ENCODE data around the gene EPS15.

Gene EPS15

GRCh38 chr1:51523931-51524330, 4.9 kb upstream of the EPS15 start:
- TF ChIP-seq, protein P1, sequence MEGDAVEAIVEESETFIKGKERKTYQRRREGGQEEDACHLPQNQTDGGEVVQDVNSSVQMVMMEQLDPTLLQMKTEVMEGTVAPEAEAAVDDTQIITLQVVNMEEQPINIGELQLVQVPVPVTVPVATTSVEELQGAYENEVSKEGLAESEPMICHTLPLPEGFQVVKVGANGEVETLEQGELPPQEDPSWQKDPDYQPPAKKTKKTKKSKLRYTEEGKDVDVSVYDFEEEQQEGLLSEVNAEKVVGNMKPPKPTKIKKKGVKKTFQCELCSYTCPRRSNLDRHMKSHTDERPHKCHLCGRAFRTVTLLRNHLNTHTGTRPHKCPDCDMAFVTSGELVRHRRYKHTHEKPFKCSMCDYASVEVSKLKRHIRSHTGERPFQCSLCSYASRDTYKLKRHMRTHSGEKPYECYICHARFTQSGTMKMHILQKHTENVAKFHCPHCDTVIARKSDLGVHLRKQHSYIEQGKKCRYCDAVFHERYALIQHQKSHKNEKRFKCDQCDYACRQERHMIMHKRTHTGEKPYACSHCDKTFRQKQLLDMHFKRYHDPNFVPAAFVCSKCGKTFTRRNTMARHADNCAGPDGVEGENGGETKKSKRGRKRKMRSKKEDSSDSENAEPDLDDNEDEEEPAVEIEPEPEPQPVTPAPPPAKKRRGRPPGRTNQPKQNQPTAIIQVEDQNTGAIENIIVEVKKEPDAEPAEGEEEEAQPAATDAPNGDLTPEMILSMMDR (IDR thresholded peaks at IDR 0.05; ENCODE audit: low read depth, low read length) = no peak
- in situ Hi-C loops (cut with HindIII; ENCODE audit: low sequenced_read_pairs) = no loop called here
- no peak for DNase-seq (ENCODE audit: low read depth, low spot score)
- no peak overlapping the region for H3K4me3 ChIP-seq (ENCODE audit: low read depth, low read length)

- TF ChIP-seq, protein P1 (IDR thresholded peaks at IDR 0.05; ENCODE audit: low read depth, low read length) = no peak
- DNase-seq (ENCODE audit: low read depth, low spot score) = no peak
- in situ Hi-C loops (cut with HindIII; ENCODE audit: low sequenced_read_pairs) = no loop called here
- no peak overlapping the region for H3K4me3 ChIP-seq (ENCODE audit: low read depth, low read length)
Measured at GRCh38 chr1:51520700-51521248, 1.7 kb upstream of the EPS15 start.

DNA sequence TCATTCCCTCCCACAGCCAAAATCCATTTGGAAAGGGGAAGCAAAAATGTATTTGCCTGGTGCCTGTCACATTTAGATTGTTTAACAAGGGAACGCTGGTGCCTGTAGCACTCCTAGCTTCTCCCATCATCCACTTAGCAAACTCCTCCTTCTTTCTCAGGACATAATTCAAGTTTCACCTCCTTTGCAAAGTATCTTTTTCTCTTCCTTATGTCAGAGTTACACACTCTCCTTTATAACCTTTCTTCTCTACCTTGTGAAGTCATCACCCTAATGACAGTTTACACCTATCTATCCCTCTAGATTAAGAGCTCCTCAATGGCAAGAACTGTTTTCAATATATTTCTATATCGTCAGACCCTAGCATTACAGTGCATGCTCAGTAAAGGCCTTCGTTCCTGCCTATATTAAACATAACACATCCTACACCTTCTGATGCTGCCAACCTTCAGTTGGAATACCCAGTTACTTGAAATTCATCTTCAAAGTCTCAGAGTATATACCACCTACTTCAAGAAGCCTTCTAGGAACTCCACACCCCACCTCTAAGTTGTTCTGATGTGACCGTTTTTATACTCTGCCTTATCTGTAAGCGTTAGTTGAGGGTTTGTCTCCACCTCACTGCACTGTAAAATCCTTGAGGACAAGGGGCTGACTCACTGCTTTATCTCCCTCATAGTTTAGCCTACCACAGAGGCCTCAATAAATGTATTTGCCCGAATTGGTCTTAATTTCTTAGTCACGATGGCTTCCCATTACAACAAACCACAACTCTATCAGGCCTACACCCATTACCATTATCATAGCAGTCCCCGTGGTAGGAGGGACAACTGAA, 1.0 kb upstream of the EPS15 start:
- TF ChIP-seq, protein P1 (IDR thresholded peaks at IDR 0.05; ENCODE audit: low read depth, low read length) = no peak
- peak; percentile 75 for DNase-seq (ENCODE audit: low read depth, low spot score)
- no peak overlapping the region for H3K4me3 ChIP-seq (ENCODE audit: low read depth, low read length)
- in situ Hi-C loops (cut with HindIII; ENCODE audit: low sequenced_read_pairs) = no loop called here

GRCh38 chr1:51518586-51519047, 449 bp downstream of the EPS15 start:
- peak overlapping the region; percentile 76 for H3K4me3 ChIP-seq (ENCODE audit: low read depth, low read length)
- in situ Hi-C loops (cut with HindIII; ENCODE audit: low sequenced_read_pairs) = no loop called here
- DNase-seq (ENCODE audit: low read depth, low spot score) = no peak
- TF ChIP-seq, protein P1 (IDR thresholded peaks at IDR 0.05; ENCODE audit: low read depth, low read length) = no peak

DNA sequence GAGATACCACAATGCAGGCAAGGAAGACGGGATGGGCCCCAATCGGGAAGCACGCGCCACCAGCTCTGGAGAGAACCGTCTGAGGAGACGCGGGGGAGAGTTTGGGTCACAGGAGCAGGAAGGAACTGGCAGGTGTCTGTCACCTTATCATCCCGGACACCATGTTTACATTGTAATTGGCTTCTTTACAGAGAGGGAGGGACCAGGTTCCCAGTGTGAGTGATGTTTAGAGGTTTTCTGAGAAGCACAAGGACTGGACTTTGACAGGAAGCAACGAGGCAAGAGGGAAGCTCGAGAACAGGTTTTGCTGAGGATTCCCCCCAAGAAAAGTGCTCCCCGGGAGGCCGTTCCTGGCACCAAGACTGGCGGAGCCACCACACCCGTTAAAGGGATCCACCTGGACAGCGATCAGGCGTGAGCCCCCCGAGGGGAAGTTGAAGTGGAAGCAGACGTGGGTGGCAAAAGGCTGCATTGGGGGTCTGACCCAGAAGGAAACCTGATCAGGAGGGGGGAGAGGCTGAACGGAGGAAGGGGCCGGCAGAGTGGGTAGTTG, 957 bp downstream of the EPS15 start:
- no peak for DNase-seq (ENCODE audit: low read depth, low spot score)
- H3K4me3 ChIP-seq (ENCODE audit: low read depth, low read length) = peak overlapping the region; percentile 76
- in situ Hi-C loops (cut with HindIII; ENCODE audit: low sequenced_read_pairs) = no loop called here
- TF ChIP-seq, protein P1 (IDR thresholded peaks at IDR 0.05; ENCODE audit: low read depth, low read length) = no peak

- TF ChIP-seq, protein P1 (IDR thresholded peaks at IDR 0.05; ENCODE audit: low read depth, low read length) = no peak
- H3K4me3 ChIP-seq (ENCODE audit: low read depth, low read length) = peak overlapping the region; percentile 76
- DNase-seq (ENCODE audit: low read depth, low spot score) = peak; percentile 32
- in situ Hi-C loops (cut with HindIII; ENCODE audit: low sequenced_read_pairs) = no loop called here
Measured at GRCh38 chr1:51517361-51518032, 1.6 kb downstream of the EPS15 start.

Measured in astrocyte of the spinal cord (primary cell).